Activated T-cell treated with anti-CD3 and anti-CD28 coated beads for 24 hours (primary cell): Measurements from ENCODE around the gene SFMBT1.
"Not testable (repeated sequence)": the region's sequence is repeated elsewhere in the genome, so short reads cannot be mapped to it uniquely, and the experiment has no call there.

Source experiments
- DNase-seq: peaks from one replicate; pipeline ENCODE4 v3.0.0-alpha.2; 2020; ENCODE audit warnings: low read depth

Gene SFMBT1

DNA sequence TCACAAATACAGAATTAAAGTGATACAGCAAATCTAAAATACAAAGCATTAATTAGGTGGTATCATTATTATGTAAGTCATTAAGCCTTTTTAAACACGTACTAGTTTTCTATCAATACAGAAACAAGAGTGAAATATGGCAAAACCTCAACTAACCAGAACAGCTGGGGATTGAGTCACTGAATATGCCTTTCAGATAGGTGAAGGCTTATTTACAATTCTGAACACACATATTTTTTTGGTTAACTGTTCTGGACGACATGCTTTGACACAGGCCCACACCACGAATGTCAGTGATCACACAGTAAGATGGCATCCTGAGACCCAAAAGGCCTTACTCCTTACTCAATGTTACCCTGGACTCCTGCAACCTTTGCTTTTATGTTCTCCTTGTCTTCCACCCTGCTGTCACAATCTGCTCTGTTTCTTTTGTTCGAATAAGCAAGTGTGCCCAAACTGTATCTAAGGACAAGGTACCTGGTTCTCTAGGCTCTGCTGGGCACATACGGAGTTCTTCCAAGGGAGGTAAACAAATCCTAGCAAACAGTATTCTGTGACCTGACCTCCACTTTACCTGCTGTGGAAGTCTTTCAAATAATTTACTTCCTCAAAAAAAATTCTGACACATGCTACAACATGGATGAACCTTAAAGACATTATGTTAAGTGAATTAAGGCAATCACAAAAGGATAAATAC, 7.0 kb downstream of the SFMBT1 start:
- no peak for DNase-seq

DNA sequence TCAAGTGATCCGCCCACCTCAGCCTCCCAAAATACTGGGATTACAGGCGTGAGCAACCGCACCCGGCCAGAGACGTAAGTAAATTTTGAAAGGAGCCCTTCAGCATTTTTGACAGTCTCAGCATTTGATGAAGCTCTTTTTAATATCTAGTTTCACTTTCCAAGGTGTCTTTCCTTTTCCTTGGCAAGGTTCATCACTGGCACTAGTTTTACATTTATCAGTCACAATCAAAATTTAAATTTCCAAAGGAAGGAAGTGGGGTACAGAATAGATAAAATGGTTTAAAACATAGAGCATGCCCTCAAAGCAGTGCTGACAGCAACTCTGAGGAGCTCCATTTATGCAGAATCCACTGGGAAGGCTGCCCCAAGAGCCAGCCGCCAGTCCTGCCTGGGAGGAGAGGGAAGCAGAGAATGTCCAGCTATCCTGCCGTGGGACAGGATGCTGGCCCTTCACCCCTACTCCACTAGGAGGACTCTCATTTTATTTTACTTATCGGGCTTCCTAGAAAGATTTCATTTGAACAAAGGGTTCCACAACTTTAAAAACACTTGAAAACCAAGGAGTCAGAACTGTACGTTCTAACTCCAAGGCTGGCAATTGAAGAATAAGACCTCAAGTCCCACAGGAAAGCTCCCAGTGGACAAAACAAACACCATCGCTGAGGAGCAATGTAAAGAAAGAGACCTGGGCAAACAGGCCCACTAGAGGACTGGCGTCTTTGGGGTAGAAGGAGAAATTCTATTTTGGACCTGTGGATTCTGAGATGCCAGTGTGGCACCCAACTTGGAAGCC, 9.9 kb downstream of the SFMBT1 start:
- no peak for DNase-seq

DNA sequence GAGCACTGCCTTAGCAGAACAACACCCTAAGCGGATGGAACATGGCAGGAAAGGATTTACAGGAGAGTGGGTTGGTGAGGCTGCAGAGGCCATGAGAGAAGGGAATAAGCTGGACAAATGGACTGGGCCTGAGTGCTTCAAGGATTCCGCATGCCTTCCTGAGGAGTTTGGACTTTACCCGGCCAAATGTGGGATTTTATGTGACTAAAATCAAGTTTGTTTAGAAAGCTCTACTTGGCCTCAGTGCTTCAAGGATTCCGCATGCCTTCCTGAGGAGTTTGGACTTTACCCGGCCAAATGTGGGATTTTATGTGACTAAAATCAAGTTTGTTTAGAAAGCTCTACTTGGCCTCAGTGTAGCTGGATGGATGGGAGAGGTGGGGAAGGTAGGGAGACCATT, 10.9 kb downstream of the SFMBT1 start:
- not testable (repeated sequence) for DNase-seq

DNA sequence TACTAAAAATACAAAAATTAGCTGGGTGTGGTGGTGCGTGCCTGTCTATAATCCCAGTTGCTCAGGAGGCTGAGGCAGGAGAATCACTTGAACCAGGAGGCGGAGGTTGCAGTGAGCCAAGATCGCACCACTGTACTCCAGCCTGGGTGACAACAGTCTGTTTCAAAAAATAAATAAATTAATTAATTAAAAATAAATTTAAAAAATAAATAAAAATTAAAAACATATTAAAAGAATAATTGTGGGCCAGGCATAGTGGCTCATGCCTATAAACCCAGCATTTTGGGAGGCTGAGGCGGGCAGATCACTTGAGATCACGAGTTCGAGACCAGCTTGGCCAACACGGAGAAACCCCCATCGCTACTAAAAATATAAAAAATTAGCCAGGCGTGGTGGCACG, 11.5 kb downstream of the SFMBT1 start:
- DNase-seq = not testable (repeated sequence)

DNA sequence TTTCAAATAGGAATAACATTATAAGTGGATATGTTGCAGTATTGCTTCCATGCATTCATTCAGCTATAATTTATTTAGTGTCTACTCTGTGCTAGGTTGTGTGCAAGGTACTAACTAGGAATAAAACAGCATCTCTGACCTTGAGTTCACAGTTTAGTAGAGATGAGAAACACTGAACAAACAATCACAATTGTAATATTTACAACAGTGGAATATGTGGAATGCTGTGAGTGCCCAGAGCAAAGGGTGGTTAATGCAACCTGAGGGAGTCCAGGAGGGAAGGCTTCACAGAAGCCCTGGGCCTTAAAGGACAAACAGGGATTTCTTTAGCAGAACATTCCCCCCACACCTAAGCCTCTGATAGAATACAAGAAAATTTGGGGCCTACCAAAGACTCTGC, 13.3 kb downstream of the SFMBT1 start:
- no peak for DNase-seq

DNA sequence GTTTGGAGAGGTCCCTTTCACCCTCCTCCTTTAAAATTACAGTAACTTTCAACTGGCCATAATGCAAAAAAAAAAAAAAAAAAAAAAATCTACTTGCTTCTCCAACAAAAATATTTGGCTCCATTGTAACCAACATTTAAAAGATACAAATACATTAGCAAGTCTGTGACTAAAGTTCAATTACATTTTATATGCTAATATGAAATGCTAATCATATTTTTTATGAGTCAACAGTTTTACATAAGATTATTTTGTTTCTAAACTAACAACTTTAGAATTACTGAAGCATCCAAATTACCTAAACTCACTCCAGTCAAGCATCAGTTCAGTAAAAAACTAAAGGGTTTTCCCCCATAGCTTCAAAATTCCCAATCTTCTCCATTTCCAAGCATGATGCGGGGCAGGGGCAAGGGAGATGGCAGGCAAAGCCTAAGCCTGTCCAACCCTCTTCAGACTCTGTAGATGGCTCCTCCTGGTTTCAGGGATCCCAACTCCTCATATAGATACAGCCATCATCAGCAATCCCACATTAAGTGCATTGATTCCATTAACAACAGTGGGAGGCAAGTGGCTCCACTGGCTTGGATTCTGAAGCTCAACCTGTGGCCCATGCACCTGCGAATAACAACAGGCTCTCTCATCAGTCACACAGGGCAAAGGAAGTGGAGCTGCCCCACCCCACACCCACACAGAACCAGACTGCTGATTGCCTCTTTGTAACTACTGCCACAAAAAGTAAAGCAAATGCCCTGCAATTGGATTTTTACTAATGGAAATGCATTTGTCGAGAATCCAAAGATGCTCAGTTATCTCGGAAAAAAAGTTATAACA, 15.0 kb downstream of the SFMBT1 start:
- peak; percentile 16 for DNase-seq

DNA sequence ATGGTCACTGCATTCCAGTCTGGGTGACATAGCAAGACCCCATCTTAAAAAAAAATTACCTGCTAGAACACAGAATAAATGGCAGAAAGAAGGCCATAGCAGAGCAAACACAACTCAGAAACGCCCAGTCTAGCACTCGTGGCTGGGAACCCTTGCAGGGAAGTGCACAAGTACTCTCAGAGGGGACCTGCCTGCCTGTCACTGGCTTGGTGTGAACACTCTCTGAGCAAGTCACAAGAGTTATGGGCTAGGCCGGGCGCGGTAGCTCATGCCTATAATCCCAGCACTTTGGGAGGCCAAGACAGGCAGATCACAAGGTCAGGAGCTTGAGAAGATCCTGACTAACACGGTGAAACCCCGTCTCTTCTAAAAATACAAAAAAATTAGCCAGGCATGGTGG, 17.2 kb downstream of the SFMBT1 start:
- DNase-seq = no peak

DNA sequence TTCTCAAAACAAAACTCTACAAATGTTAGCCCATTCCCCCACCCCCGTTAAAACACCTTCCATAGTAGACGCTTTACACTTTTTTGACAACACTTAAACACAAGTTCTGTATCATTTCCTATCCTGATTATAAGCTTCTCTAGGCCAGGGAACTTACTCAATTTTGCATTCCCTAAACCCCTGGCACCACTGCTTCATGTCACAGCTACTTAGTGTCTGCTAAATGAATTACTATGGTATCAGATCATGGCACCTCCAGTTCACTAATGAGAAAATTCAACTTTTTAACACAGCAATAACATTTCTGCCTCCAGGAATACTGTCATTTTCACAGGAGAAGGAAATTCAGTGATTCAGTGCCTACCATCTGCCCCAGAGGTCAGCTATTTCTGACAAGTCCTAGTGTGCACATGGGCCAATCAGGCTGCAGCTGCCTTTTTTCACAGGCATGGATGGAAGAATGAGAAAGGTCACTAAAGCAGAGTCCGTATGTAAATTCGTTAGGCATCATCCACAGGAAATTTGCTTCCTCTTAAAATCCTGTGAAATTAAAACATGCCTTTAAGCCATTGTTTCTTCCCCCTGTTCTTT, 18.5 kb downstream of the SFMBT1 start:
- no peak for DNase-seq

DNA sequence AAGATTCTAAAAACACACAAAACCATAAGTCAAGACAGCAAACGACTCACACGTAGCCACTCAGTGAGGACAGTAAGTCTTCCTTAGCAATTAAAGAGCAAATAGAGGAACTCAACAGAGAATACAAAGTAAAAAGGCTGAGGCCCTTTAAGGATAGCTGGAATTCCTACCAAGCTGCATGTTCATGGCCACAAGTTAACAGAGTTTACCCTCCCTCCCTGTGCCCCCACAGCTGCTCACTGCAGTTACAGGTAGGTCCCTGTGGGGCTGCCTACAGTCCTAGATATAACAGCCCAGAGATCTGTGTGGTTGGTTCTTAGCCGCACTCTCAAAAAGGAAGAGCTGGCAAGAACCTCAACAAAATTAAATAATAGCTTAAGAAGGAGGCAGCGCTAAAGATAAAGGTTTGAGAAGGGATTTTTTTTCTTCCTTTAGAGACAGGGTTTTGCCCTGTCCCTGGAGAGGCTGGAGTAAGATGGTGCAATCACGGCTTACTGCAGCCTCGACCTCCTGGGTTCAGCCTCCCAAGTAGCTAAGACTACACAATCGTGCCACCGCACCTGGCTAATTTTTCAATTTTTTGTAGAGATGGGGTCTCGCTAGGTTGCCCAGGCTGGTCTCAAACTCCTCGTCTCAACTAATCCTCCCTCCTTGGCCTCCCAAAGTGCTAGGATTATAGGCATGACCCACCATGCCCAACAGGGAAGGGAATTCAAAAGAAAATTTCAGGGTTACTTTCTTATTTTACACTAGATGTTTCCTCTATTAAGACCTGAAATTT, 19.3 kb downstream of the SFMBT1 start:
- no peak for DNase-seq

DNA sequence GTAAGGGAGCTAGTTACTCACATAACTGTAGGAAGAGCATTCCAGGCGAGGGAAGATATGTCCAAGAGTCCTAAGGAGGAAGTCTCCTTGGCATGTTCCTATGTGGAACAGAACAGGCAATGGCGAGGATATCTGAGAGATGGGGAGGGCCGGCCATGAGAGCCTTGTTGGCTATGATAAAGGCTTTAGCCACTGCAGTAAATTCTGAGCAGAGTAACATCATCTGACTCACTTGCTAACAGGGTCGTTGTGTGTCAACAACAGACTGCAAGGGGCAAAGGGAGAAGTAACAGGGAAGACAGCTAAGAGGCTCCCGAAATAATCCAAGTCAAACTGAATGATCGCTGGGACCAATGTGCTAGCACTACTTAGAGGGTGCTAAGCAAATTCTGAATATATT, 21.6 kb downstream of the SFMBT1 start:
- DNase-seq = no peak

DNA sequence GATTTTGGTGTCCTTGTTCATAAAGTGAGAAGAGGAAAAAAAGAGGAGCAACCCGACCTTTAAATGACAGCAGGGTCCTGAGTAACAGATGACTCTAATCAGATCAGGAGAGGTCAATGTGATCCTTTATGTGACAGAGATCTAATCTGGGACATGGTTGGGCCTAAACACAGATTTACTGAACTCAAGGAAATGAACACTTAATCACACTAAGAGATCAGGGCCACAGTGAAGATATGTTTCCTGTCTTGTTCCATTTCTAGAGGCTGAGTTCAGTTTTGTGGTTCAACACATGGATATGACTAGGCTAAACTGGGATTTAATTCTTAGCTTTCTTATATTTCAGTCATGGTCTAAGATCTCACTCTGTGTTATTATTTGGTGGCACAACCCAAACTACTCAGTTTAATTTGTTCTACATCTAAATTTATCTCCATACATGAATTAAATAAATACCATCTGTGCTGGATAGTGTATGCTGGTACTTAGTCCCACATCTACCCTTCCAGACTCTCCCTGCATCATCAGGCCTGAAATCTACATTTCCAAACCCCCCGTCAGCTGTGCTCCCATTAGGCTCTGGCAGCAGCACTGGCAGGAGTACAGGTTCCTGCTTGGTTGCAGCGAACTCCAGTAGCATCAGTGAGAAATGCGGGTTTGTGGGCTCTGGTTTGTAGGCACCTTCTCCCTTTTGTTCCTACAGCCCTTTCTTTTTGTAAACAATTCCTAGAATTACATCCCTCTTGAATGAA, 22.6 kb downstream of the SFMBT1 start:
- no peak for DNase-seq

DNA sequence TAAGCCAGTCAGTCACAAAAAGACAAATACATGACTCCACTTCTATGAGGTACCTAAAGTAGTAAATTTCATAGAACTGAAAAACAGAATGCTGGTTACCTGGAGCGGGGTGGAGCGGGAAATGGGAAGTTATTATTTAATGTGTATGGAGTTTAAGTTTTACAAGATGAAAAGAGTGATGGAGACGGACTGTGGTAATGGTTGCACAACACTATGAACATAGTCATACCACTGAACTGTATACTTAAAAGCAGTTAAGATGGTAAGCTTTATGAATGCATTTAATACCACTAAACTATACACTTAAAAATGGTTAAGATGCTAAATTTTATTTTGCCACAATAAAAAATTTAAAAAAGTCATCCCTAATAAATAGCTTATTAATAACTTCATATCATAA, 23.2 kb downstream of the SFMBT1 start:
- DNase-seq = no peak

DNA sequence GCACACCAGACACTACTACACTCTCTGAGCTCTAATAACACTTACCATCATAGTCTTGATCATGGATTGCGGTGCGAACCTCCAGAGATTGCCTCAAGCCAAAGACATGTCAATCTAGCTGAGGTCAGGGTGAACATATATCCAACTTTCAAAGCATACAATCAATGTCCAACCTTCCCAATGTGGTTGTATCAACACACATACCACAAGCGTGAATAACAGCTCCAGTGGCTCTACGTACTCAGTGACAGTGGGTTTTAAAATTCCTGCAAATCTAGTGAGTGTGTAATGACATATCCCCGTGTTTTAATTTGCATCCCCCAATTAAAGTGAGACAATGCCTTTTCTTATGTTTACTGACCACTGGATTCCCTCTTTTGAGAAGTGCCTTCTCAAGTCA, 29.6 kb downstream of the SFMBT1 start:
- no peak for DNase-seq

DNA sequence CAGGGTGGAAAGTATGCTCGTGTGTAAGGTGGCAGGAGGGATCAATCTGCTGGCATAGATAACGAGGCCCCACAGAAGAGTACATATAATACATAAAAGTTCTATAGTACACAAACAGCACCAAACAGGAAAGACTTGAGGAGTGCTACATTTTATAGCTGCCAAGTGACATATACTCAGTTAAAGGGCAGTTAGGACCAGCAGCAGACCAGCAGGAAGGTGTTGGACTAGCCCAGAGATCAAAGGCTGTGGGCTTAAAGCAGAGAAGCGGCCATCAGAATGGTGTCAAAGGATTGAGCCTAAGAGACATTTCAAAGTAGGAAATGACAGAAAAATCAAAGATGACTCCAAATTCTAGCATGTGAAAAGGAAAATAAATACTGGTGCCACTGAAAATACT, 34.5 kb downstream of the SFMBT1 start:
- no peak for DNase-seq

DNA sequence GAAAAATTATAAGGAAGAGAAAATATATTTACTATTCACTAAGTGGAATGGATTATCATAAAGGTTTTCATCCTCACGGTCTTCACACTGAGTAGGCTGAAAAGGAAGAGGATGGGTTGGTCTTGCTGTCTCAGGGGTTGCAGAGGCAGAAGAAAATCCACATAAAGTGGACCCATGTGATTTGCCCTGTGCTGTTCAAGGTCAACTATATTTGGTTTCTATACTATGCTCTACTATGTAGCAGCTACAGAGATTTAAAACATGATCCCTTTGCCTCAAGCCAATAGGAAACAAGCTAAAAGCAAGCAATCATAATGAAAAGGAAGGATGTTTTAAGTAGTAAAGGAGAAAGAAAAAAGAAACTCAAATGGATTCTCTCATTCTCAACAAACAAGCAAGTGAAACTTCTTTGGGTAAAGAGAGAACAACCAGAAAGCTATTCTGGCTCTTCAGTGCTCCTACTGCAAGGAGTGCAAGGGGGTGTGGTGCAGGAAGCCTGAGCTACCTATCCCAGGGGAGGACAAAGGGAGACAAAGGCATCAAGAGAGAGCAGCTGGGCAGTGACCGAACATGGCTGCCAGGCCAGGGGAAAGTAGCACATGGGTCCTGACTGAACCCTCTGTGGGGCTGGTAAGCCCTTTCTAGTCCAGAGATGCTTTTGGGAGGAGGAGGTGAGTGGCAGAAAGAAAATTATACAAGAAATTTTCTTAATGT, 35.9 kb downstream of the SFMBT1 start:
- no peak for DNase-seq

DNA sequence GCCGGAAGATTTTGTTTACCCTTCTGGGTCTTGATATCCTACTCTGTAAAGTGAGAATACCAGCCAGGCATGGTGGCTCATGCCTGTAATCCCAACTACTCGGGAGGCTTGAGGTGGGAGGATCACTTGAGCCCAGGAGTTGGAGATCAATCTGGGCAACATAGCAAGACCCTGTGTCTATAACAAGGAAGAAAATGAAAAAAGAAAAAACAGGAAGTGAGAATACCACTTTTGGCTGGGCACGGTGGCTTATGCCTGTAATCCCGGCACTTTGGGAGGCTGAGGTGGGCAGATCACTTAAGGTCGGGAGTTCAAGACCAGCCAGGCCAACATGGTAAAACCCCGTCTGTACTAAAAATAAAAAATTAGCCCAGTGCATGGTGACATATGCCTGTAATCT, 36.9 kb downstream of the SFMBT1 start:
- DNase-seq = no peak

DNA sequence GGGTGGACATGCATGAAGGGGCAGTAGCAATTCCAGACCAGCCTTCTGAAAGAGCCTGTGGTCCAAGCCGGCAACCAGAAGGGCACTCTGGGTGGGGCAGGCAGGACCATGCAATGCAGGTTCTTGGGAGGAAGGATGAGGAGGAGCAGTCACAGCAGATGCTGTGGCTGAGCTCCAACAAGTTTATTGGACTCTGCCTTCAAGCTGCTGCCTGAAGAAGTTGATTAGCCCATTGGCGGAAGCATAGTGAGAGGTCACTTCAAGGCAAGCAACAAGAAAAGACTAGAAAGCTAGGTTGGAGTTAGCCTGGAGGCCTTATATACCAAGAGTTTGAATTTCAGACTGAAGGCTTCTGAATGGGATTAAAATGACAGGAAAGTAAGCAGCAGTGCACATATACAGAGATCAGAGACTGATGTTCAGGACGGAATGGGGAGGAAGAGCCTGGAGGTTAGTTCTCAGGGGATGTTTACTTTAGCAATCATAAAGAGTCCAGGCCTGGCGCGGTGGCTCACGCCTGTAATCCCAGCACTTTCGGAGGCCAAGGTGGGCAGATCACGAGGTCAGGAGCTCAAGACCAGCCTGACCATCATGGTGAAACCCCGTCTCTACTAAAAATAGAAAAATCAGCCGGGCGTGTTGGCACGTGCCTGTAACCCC, 39.9 kb downstream of the SFMBT1 start:
- DNase-seq = no peak

DNA sequence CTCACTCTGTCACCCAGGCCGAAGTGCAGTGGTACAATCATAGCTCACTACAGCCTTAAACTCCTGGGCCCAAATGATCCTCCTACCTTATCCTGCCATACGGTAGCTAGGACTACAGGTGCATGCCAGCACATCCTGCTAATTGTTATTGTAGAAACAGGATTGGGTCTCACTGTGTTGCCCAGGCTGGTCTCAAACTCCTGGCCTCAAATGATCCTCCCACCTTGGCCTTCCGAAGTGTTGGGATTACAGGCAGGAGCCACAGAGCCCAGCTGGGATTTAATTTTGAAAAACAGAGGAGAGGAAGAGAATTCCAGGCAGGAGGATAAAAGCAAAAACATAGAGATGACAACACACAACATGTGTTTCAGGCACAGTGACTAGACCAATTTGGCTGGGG, 40.5 kb downstream of the SFMBT1 start:
- no peak for DNase-seq

DNA sequence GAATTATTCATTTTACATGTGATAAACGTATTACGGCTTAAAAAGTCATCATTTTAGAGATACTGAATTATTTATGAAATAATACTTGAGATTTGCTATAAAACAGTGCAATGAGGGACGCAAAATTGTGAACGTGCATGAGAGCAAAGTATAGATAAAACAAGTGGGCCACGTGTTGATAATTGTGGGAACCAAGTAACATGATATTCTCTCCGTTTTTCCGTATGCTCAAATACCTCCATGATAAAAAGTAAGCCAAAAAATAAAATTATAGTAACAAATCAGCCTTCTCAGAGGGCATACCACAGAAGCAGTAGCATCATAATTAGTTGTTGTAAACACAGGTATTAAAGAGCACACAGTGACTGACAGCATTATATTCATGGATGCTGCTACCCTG, 42.6 kb downstream of the SFMBT1 start:
- DNase-seq = no peak
